ENCODE data around the gene MAML1.

The MAML1 gene

DNA sequence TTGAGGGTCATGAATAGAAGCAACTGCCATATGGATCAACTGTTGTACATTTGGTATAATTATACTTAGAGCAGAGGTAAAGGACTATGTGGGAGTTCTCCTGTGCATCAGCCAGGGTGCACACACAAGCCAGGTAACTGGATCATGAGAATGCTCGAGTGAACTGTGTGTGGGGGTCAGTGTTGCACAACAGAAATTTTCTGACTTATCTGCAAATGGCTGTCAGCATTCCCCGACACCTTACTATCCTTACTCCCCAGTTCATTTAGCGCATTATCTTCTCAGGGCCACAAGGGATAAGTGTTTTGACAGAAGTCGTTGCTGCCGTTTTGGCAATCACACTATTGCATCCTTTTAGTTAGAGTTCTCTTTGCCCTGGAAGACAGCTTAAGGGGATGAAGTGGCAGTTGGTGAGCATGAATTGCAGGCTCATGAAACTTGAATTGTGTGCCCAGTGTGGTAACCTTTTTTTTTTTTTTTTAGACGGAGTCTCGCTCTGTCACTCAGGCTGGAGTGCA lies 32.2 kb upstream of the MAML1 start:
- Histone ChIP-seq H3K27me3 (ENCODE audit: control insufficient read depth, insufficient read depth, low read length) (no peaks in the 10 kb centered on the region), H3K4me2 (ENCODE audit: low read length) (peak overlapping the region; percentile 85), H3K4me1 (ENCODE audit: control insufficient read depth, insufficient read depth, low read length) (peaks cover 19% of the 10 kb centered on the region), H3K4me3 (ENCODE audit: low read length) (peak overlapping the region; percentile 87), H3K36me3 (ENCODE audit: insufficient read depth, low read length) (peaks cover 30% of the 10 kb centered on the region), H3K9me3 (replicated peaks; ENCODE audit: low read length) (no peaks in the 10 kb centered on the region), H3K9ac (ENCODE audit: low read depth, low read length) (peak overlapping the region; percentile 99)

- H3K36me3 ChIP-seq (ENCODE audit: insufficient read depth, low read length): peaks cover 72% of the 10 kb centered on the region
- H3K4me2 ChIP-seq (ENCODE audit: low read length): no peak overlapping the region
- no peak overlapping the region for H3K9ac ChIP-seq (ENCODE audit: low read depth, low read length)
- H3K9me3 ChIP-seq (replicated peaks; ENCODE audit: low read length): no peaks in the 10 kb centered on the region
- H3K4me1 ChIP-seq (ENCODE audit: control insufficient read depth, insufficient read depth, low read length): no peaks in the 10 kb centered on the region
- no peak overlapping the region for H3K4me3 ChIP-seq (ENCODE audit: low read length)
- no peaks in the 10 kb centered on the region for H3K27me3 ChIP-seq (ENCODE audit: control insufficient read depth, insufficient read depth, low read length)
Measured at GRCh38 chr5:179716286-179716685, 16.3 kb upstream of the MAML1 start.

GRCh38 chr5:179720222-179720621 lies 12.4 kb upstream of the MAML1 start:
- Histone ChIP-seq H3K4me2 (ENCODE audit: low read length) (no peak overlapping the region), H3K4me1 (ENCODE audit: control insufficient read depth, insufficient read depth, low read length) (no peaks in the 10 kb centered on the region), H3K36me3 (ENCODE audit: insufficient read depth, low read length) (peaks cover 90% of the 10 kb centered on the region), H3K27me3 (ENCODE audit: control insufficient read depth, insufficient read depth, low read length) (no peaks in the 10 kb centered on the region), H3K9ac (ENCODE audit: low read depth, low read length) (no peak overlapping the region), H3K4me3 (ENCODE audit: low read length) (no peak overlapping the region), H3K9me3 (replicated peaks; ENCODE audit: low read length) (no peaks in the 10 kb centered on the region)

DNA sequence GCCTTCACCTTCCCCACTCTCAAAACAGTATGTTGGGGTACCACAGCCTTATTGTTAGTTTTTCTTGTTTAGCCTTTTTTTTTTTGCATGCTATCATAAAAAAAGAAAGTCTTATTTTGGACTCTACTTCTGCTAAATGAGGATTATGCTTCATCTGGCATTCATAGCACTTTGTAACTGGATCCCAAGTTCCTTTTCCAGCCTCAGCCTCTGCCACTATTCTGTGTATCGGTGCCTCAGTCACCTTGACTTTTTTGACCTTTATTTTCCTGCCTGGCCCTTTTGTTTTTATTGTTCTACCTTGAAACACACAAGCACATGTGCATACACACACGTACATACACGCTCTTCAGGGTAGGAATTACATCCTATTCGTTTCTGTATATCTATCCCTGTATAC lies 8.5 kb upstream of the MAML1 start:
- H3K4me1 ChIP-seq (ENCODE audit: control insufficient read depth, insufficient read depth, low read length): no peaks in the 10 kb centered on the region

DNA sequence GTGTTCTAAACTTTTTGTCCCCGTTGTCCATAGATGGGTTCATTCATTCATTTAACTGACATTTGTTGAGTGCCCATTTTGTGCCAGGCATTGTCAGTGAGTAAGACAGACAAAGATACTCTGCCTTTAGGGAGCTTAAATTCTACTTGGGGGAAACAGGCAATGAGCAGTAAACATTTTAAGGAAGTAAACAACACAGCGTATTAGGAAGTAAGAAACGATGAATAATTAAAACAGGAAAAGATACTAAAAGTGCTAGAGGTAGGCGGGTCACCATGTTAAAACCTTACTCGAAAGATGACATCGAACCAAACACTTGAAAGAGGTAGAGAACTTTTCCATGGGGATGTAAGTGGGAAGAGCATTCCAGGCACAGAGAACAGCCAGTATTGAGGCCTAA lies 5.5 kb upstream of the MAML1 start:
- Histone ChIP-seq H3K4me1 (ENCODE audit: control insufficient read depth, insufficient read depth, low read length) (peaks cover 13% of the 10 kb centered on the region), H3K36me3 (ENCODE audit: insufficient read depth, low read length) (peaks cover 78% of the 10 kb centered on the region), H3K9ac (ENCODE audit: low read depth, low read length) (no peak overlapping the region), H3K4me2 (ENCODE audit: low read length) (no peak overlapping the region), H3K4me3 (ENCODE audit: low read length) (no peak overlapping the region), H3K27me3 (ENCODE audit: control insufficient read depth, insufficient read depth, low read length) (no peaks in the 10 kb centered on the region), H3K9me3 (replicated peaks; ENCODE audit: low read length) (no peaks in the 10 kb centered on the region)

More for the DNA sequence above, 8.5 kb upstream of the MAML1 start:
- H3K9me3 ChIP-seq (replicated peaks; ENCODE audit: low read length): no peaks in the 10 kb centered on the region
- H3K4me3 ChIP-seq (ENCODE audit: low read length): no peak overlapping the region
- peaks cover 86% of the 10 kb centered on the region for H3K36me3 ChIP-seq (ENCODE audit: insufficient read depth, low read length)
- no peak overlapping the region for H3K4me2 ChIP-seq (ENCODE audit: low read length)
- H3K27me3 ChIP-seq (ENCODE audit: control insufficient read depth, insufficient read depth, low read length): no peaks in the 10 kb centered on the region
- no peak overlapping the region for H3K9ac ChIP-seq (ENCODE audit: low read depth, low read length)

DNA sequence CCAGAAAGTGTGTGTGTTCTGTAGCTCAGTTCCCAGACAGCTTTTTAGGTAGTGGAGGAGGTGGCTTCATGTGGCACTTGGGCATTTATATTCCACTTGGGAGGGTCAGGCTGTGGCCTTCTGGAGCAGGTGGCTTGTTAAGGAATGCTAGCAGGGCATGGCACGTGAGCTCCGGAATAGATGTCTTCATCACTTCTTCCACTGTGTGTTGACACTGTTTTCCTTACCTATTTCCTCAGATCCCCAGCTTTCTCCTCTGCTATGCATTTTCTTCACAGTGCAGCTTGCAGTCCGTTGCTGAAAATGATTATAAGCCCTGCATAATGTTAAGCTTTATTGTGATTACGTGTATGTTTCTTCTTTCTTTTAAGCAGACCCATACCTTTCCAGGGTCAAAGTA lies 3.3 kb upstream of the MAML1 start:
- H3K4me3 ChIP-seq (ENCODE audit: low read length): no peak overlapping the region

DNA sequence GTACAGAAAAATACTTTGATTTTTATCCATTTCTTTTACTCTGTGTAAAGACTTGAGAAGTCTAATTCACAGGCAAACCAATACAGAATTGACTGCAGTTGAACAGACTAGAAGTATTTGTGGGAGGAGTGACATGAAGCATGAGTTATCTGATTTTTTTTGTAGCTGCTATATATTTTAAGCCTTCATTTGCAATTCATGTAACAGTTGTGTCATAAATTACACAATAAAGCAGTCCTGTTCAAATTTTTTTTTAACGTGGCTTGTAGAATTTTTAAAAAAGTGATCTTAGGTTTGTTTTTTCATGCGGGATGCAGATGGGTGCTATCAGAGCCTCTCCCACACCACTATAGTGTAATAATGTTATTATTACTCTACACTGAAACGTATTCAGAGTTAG lies 2.9 kb upstream of the MAML1 start:
- Histone ChIP-seq H3K4me1 (ENCODE audit: control insufficient read depth, insufficient read depth, low read length) (peaks cover 22% of the 10 kb centered on the region), H3K27me3 (ENCODE audit: control insufficient read depth, insufficient read depth, low read length) (no peaks in the 10 kb centered on the region), H3K9me3 (replicated peaks; ENCODE audit: low read length) (no peaks in the 10 kb centered on the region), H3K36me3 (ENCODE audit: insufficient read depth, low read length) (peaks cover 52% of the 10 kb centered on the region), H3K9ac (ENCODE audit: low read depth, low read length) (no peak overlapping the region), H3K4me2 (ENCODE audit: low read length) (no peak overlapping the region), H3K4me3 (ENCODE audit: low read length) (no peak overlapping the region)

More for the DNA sequence above, 3.3 kb upstream of the MAML1 start:
- Histone ChIP-seq H3K9ac (ENCODE audit: low read depth, low read length) (no peak overlapping the region), H3K27me3 (ENCODE audit: control insufficient read depth, insufficient read depth, low read length) (no peaks in the 10 kb centered on the region), H3K4me1 (ENCODE audit: control insufficient read depth, insufficient read depth, low read length) (peaks cover 18% of the 10 kb centered on the region), H3K4me2 (ENCODE audit: low read length) (no peak overlapping the region), H3K36me3 (ENCODE audit: insufficient read depth, low read length) (peaks cover 56% of the 10 kb centered on the region), H3K9me3 (replicated peaks; ENCODE audit: low read length) (no peaks in the 10 kb centered on the region)

DNA sequence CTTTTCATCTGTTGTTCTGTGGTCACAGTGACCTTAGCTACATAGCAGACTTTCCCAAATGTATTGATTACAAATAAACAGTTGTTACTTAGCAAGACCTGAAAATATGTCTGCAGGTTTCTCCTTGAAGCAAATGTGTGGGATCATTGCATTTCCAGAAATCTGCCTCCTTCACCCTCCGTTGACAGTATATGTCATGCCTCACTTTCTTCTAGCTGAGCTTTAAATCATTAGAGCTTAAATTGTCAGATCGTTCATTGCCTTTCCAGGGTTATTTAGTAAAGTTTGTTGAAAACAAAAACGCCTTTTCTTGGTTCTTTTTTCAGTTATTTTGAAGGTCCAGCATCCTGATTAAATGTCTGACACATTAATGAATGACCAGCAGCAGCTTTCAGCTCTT lies 2.3 kb upstream of the MAML1 start:
- no peak overlapping the region for H3K4me3 ChIP-seq (ENCODE audit: low read length)
- H3K36me3 ChIP-seq (ENCODE audit: insufficient read depth, low read length): peaks cover 47% of the 10 kb centered on the region

DNA sequence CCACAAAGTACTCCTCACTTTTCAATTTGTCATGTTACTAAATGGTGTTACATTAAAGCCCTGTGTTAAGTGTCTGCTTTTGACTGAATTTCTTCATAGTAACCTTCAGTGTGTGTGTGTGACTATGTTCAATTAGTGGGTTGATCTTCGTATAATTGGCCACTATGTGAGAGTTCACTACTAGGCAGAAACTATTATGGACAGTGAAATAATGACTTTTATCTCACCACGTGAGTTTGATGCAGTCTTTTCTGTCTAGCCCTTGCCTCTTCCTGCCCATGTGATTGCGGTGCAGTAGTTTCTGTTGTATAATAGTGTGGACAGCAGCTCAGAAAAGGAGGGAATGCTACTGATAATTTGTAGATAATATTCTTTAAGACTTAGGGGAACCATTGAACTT lies 1.8 kb upstream of the MAML1 start:
- H3K4me1 ChIP-seq (ENCODE audit: control insufficient read depth, insufficient read depth, low read length): peaks cover 23% of the 10 kb centered on the region
- no peak overlapping the region for H3K4me2 ChIP-seq (ENCODE audit: low read length)
- peak overlapping the region; percentile 14 for H3K9ac ChIP-seq (ENCODE audit: low read depth, low read length)
- H3K27me3 ChIP-seq (ENCODE audit: control insufficient read depth, insufficient read depth, low read length): no peaks in the 10 kb centered on the region
- H3K9me3 ChIP-seq (replicated peaks; ENCODE audit: low read length): no peaks in the 10 kb centered on the region
- no peak overlapping the region for H3K4me3 ChIP-seq (ENCODE audit: low read length)
- peaks cover 47% of the 10 kb centered on the region for H3K36me3 ChIP-seq (ENCODE audit: insufficient read depth, low read length)

More for the DNA sequence above, 2.3 kb upstream of the MAML1 start:
- Histone ChIP-seq H3K4me2 (ENCODE audit: low read length) (no peak overlapping the region), H3K27me3 (ENCODE audit: control insufficient read depth, insufficient read depth, low read length) (no peaks in the 10 kb centered on the region), H3K4me1 (ENCODE audit: control insufficient read depth, insufficient read depth, low read length) (peaks cover 23% of the 10 kb centered on the region), H3K9me3 (replicated peaks; ENCODE audit: low read length) (no peaks in the 10 kb centered on the region), H3K9ac (ENCODE audit: low read depth, low read length) (no peak overlapping the region)

GRCh38 chr5:179731791-179732411 lies 721 bp upstream of the MAML1 start:
- Histone ChIP-seq H3K9me3 (replicated peaks; ENCODE audit: low read length) (no peaks in the 10 kb centered on the region), H3K36me3 (ENCODE audit: insufficient read depth, low read length) (peaks cover 40% of the 10 kb centered on the region), H3K4me3 (ENCODE audit: low read length) (peak overlapping the region; percentile 37), H3K27me3 (ENCODE audit: control insufficient read depth, insufficient read depth, low read length) (no peaks in the 10 kb centered on the region), H3K4me2 (ENCODE audit: low read length) (peak overlapping the region; percentile 61), H3K9ac (ENCODE audit: low read depth, low read length) (peak overlapping the region; percentile 40), H3K4me1 (ENCODE audit: control insufficient read depth, insufficient read depth, low read length) (peaks cover 23% of the 10 kb centered on the region)

GRCh38 chr5:179732918-179733771 lies 523 bp downstream of the MAML1 start:
- Histone ChIP-seq H3K36me3 (ENCODE audit: insufficient read depth, low read length) (peaks cover 28% of the 10 kb centered on the region), H3K27me3 (ENCODE audit: control insufficient read depth, insufficient read depth, low read length) (no peaks in the 10 kb centered on the region), H3K4me2 (ENCODE audit: low read length) (peak overlapping the region; percentile 96), H3K4me3 (ENCODE audit: low read length) (peak overlapping the region; percentile 97), H3K4me1 (ENCODE audit: control insufficient read depth, insufficient read depth, low read length) (peaks cover 23% of the 10 kb centered on the region), H3K9ac (ENCODE audit: low read depth, low read length) (peak overlapping the region; percentile 89), H3K9me3 (replicated peaks; ENCODE audit: low read length) (no peaks in the 10 kb centered on the region)

Measured in skeletal muscle satellite cell (primary cell).